ENCODE data around the gene SPRR2F.
"Not testable (repeated sequence)": the region's sequence is repeated elsewhere in the genome, so short reads cannot be mapped to it uniquely, and the experiment has no call there.

Gene SPRR2F

DNA sequence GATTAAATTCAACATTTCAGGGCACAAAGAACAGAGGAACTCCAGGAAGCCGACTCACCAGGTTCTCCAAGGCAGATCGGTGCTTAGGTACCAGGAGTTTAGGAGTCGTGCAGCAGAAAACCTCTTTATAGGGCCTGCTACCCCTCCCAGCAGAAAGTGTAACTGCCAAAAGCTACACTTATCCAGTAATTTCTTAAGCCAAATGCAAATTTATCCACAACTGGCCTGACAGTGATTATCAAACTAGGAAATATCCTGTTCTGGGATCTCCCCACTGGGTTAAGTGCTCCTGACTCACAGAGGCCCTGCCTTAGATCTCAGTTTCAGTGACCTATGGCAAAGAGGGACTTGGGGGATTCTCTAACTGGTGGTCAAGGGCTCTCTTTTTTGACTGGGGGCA is at the start of gene SPRR2F:
Gene SPRR2F, minus strand, starts transcription at position 101 of the 400 bp plus-strand sequence. CDS start 783 bp downstream, outside the sequence.
- DNase-seq: no peak

- DNase-seq: no peak
Measured at GRCh38 chr1:153155541-153155940, 42.2 kb upstream of the SPRR2F start.

- no peak for DNase-seq
Measured at GRCh38 chr1:153152481-153152880, 39.2 kb upstream of the SPRR2F start.

DNA sequence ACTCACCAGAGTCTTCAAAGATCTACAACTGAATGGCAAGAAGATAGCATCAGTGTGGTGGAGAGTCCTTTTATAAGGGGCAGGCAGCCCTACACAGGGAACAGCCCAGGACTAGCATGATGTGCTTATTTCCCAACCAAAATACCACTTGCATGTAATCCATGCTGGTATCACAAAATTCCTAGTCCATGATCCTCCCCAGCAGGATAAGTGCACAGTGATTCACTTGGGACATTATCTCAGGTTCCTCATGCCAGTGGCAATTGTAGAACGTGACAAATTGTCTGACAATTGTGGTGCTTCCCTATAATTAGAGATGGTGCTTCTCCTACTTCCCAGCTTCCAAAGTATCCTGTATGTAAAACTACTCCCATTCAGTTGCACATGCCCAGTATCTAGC is 37.5 kb upstream of the SPRR2F start, which contains the start of gene SPRR2G:
Gene SPRR2G, minus strand, starts transcription at position 45 of the 400 bp plus-strand sequence. CDS start 780 bp downstream, outside the sequence.
- DNase-seq: no peak

DNA sequence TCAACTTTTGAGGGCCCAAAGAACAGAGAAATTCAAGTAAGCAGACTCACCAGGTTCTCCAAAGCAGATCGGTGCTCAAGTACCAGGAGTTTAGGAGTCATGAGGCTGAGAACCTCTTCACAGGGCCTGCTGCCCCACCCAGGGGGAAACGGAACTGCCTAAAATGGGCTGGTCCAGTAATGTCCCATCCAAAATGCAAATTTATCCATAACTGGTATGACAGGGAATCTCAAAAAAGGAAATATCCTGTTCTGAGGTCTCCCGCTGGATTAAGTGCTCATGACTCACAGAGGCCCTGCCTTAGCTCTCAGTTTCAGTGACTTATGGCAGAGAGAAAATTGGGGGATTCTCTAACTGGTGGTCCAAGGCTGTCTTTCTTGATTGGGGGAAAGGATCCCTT is 28.1 kb upstream of the SPRR2F start:
- no peak for DNase-seq

- no peak for DNase-seq
Measured at GRCh38 chr1:153140484-153140883, 27.2 kb upstream of the SPRR2F start.

DNA sequence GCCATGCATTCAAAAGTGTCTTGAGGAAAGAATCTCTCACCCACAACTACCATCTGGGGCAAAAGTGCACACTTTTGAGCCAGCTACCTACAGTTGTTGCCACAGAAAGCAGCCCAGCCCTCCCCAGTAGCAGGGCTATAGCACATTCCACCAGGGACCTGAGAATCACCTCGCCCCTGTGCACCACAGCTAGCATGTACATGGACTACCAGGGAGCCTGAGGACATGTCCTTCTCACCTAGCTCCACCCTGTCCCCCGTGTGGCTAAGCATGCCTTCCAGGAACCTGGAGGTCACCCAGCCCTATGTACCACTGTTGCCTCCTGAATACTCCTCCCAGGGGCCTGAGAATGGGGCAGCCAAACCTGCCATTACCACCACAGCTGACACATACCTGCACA is 20.4 kb upstream of the SPRR2F start:
- no peak for DNase-seq

- no peak for DNase-seq
Measured at GRCh38 chr1:153133267-153133666, 20.0 kb upstream of the SPRR2F start.

GRCh38 chr1:153128688-153129087 is 15.4 kb upstream of the SPRR2F start:
- not testable (repeated sequence) for DNase-seq

GRCh38 chr1:153127296-153127695 is 14.0 kb upstream of the SPRR2F start:
- DNase-seq: no peak

DNA sequence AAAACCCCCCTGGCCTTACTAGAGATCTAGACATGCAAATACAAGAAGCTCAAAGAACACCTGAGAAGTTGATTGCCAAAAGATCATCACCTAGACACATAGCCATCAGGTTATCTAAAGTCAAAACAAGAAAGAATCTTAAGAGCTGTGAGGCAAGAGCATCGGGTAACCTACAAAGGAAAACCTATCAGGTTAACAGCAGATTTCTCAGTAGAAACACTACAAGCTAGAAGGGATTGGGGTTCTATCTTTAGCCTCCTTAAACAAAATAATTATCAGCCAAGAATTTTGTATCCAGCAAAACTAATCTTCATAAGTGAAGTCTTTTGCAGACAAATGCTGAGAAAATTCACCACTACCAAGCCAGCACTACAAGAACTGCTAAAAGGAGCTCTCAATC is 12.2 kb upstream of the SPRR2F start:
- no peak for DNase-seq

GRCh38 chr1:153123793-153124192 is 10.5 kb upstream of the SPRR2F start:
- not testable (repeated sequence) for DNase-seq

DNA sequence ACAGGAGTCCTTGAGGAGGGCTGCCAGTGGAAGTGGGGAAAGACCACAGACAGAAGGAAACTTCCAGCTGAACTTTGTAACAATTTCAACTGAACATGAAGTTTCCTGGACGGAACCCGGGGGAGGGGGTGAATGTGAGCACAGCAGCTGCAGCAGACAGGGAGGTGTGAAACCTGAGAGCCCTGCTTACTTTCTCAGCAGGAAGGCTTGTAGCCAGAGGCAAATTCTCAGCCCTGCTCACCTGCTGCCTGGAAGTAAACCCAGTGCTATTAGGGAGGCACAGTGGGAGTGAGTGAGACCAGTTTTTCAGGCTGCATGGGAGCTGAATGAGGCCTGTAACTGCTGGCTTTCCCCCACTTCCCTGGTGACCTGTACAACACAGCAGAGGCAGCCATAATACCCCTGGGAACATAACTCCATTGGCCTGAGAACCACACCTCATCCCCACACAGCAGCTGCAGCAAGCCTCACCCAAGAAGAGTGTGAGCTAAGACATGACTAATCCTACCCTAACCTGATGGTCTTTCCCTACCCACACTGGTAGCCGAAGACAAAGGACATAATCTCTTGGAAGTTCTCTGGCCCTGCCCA is 9.6 kb upstream of the SPRR2F start:
- DNase-seq: no peak

GRCh38 chr1:153120945-153121344 is 7.6 kb upstream of the SPRR2F start:
- DNase-seq: no peak

- DNase-seq: no peak
Measured at GRCh38 chr1:153119491-153119971, 6.2 kb upstream of the SPRR2F start.

- DNase-seq: not testable (repeated sequence)
Measured at GRCh38 chr1:153115264-153115663, 1.9 kb upstream of the SPRR2F start.

DNA sequence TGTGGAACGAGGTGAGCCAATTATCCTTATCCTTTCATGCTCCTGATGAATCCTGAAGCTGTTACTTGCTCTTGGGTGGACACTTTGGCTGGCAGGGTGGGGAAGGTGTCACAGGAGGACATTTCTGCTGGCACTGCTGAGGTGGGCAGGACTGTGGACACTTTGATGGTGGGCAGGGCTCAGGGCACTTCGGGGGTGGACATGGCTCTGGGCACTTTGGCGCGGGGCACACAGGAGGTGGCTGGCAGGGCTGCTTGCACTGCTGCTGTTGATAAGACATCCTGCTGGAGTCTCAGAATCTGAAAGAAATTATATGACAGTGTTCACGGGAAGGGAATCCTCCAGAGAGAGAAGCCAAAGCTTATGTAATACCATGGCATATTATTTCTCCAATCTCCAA is 862 bp downstream of the SPRR2F start:
- not testable (repeated sequence) for DNase-seq

DNA sequence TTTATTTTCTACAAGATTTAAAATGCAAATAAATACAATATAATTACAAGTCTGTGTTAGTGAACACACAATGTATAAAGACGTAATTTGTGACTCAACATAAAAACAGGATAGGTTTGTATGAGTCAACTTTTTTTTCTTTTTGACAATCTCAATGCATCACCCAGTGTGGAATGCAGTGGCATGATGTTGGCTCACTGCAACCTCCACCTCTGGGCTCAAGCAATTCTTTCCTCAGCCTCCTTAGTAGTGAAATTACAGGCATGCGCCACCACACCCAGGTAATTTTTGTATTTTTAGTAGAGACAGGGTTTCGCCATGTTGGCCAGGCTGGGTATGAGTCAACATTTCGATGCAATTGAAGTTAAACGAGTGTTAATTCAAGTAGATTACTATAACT is 13.1 kb downstream of the SPRR2F start:
- no peak for DNase-seq

DNA sequence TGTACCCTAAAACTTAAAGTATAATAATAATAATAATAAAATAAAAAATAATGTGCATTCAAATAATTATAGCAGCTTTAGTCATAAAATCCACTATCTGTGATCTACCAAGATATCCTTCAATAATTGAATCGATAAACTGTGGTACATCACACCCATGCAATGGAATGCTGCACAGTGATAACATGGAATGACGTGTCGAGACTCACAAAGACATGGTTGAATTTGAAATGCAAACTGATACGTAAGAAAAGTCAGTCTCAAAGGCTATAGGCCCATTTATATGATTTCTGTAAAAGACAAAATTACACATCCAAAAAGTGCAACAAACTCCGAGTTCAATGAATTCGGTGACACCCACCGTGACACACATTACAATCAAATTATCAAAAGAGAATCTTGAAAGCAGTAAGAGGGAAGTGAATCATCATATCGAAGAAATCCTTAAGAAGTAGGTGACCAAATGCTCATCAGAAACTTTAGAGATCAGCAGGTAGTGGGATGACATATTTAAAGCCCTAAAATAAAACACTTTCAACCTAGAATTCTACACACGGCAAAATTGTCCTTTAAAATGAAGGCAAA is 13.8 kb downstream of the SPRR2F start:
- DNase-seq: no peak

DNA sequence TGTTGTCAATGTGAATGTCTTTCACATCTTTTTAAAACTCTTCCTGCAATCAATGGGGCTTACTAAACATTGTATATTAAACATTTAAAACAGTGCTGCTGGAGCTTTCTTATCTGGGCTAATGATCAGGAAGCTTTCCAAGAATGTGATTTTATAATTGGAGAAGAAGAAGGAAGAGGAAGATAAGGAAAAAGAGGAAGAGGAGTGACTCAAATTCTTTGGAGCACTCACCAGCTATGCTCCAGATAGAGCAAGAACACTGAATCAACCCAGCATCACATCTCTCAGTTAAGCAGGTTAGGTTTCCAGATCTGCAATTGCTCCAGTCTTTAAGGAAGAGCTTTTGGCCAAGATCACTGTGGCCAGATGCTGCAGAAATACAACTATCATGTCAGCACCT is 17.6 kb downstream of the SPRR2F start:
- no peak for DNase-seq

DNA sequence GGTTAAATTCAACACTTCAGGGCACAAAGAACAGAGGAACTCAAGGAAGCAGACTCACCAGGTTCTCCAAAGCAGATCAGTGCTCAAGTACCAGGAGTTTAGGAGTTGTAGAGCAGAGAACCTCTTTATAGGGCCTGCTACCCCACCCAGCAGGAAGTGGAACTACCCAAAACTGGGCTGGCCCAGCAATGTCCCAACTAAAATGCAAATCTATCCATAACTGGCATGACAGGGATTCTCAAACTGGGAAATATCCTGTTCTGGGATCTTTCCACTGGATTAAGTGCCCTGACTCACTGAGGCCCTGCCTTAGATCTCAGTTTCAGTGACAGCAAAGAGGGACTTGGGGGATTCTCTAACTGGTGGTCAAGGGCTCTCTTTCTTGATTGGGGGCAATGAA is 18.9 kb downstream of the SPRR2F start, which contains the start of gene SPRR2E:
Gene SPRR2E, minus strand, starts transcription at position 101 of the 400 bp plus-strand sequence. CDS start 775 bp downstream, outside the sequence.
- no peak for DNase-seq

DNA sequence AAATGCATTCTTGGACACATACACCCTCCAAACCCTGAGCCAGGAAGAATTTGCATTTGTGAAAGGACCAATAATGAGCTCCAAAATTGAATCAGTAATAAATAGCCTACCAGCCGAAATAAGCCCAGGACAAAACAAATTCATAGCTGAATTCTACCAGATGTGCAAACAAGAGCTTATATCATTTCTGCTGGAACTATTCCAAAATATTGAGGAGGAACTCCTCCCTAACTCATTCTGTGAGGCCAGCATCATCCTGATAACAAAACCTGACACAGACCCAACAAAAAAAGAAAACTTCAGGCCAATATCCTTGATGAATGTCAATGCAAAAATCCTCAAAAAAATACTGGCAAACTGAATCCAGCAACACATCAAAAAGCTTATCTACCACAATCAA is 25.7 kb downstream of the SPRR2F start:
- no peak for DNase-seq

- no peak for DNase-seq
Measured at GRCh38 chr1:153081736-153082135, 31.6 kb downstream of the SPRR2F start.
